ENCODE measurements around the gene TTC1.

The TTC1 gene

GRCh38 chr5:160108124-160108523 lies 99.2 kb downstream of the TTC1 start:
- TF ChIP-seq CTCF (conservative IDR thresholded peaks at IDR 0.05; ENCODE audit: low read depth) = no peak
- no peak overlapping the region for H3K27ac ChIP-seq
- no peak for DNase-seq (ENCODE audit: low spot score)
- CTCF ChIA-PET = interaction anchor here (0.7 kb wide), 1 partner anchor 58 kb away, joined by 6 read pairs; no protein-coding TSS in a partner anchor
- POLR2A ChIA-PET (ENCODE audit: low non-redundant PET) = no interaction called here

Measured in RWPE1 (cell line).